VCaP (cell line): ENCODE results near the gene GEMIN7.
A peak's percentile ranks its signal among the peaks of the same experiment; 100 is the strongest.

Source experiments
- H3K27ac ChIP-seq: fragments of 450-650 bp; 2 replicates; pipeline ENCODE4 v1.5.1; 2017
- TF ChIP-seq, protein P1 (sequence below): fragments of 450-650 bp; conservative IDR thresholded peaks from 2 replicates; pipeline ENCODE4 v1.5.1; 2017; ENCODE audit warnings: mild to moderate bottlenecking, moderate library complexity

The GEMIN7 gene

DNA sequence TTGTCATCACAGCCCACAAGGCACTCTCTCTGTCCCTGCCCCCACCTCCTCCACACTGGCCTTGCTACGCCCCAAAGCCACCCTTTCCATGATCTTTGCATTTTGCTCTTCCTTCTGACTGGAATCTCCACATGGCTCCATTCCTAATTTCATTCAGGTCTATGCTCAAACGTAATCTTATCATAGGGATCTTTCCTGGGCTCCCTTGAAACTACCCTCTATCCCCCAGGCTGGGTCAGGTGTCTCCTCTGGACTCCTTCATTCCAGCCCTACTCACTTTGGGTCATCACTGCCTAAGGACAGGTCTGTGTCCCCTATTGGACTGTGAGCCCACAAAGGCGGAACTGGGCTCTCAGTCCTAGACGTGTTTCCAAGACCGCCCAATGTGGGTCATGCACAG, 3.1 kb downstream of the GEMIN7 start:
- H3K27ac ChIP-seq = no peak overlapping the region
- TF ChIP-seq, protein P1, sequence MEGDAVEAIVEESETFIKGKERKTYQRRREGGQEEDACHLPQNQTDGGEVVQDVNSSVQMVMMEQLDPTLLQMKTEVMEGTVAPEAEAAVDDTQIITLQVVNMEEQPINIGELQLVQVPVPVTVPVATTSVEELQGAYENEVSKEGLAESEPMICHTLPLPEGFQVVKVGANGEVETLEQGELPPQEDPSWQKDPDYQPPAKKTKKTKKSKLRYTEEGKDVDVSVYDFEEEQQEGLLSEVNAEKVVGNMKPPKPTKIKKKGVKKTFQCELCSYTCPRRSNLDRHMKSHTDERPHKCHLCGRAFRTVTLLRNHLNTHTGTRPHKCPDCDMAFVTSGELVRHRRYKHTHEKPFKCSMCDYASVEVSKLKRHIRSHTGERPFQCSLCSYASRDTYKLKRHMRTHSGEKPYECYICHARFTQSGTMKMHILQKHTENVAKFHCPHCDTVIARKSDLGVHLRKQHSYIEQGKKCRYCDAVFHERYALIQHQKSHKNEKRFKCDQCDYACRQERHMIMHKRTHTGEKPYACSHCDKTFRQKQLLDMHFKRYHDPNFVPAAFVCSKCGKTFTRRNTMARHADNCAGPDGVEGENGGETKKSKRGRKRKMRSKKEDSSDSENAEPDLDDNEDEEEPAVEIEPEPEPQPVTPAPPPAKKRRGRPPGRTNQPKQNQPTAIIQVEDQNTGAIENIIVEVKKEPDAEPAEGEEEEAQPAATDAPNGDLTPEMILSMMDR = no peak

DNA sequence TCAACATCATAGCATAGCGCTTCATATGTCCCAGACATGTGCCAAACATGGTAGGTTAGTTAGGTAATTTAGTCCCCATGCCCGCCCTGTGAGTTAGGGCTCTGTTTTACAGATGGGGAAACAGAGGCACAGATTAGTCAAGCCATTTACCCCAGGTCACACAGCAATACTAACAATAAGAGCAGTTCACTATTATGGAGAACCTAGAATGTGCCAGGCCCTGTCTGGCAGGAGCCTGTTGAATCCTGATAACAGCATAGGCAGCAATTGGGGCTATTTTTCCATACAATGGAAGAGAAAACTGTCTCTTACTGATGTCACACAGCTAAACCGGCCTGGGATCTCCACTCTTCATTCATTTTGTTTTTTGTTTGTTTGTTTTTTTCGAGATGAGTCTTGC, 7.4 kb downstream of the GEMIN7 start:
- no peak overlapping the region for H3K27ac ChIP-seq
- TF ChIP-seq, protein P1 = no peak

DNA sequence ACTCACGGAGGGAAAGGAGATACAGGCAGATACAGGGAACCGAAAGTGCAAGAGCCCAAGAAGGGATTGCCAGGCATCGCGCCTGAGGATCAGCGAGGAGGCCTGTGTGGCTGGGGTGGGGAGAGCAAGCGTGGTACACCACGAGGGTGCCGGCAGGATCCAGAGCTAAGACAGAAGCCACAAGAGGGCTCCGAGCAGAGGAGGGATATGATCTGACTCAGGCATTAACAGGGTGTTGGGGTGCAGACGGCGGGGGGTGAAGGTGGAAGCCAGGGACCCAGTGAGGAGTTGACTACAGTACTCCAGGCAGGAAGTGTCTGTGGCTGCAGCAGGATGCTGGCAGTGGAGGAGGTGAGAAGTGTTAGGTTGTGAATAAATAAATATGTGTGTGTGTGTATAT, 8.5 kb downstream of the GEMIN7 start:
- no peak overlapping the region for H3K27ac ChIP-seq
- TF ChIP-seq, protein P1 = no peak

DNA sequence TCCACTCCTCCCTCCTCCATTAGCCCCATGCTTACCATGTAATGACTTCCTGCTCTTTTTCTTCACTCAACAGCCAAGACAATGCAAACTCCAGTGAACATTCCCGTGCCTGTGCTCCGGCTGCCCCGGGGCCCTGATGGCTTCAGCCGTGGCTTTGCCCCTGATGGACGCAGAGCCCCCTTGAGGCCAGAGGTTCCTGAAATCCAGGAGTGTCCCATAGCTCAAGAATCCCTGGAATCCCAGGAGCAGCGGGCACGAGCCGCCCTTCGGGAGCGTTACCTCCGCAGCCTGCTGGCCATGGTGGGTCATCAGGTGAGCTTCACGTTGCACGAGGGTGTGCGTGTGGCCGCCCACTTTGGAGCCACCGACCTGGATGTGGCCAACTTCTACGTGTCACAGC, 11.0 kb downstream of the GEMIN7 start:
- H3K27ac ChIP-seq = peak overlapping the region; percentile 98
- TF ChIP-seq, protein P1 = no peak

DNA sequence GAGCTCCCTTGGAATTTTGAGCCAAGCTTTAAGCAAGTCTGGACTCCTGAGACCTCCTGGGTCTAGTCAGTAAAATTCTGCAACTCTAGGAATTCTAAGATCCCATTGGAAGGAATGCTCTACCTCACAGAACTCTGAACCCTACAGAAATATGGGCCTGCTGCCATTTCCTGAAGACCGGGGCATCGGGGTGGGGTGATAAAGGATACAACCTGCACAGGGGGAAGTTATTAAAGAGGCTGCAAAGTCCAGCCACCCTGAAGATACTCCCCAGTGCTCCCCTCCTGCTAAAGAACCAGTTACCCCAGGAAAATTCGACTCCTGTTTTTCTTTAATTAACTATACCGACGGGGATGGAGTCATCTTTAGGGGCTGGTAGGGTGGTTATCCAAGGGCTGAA, 11.5 kb downstream of the GEMIN7 start:
- peak overlapping the region; percentile 98 for H3K27ac ChIP-seq
- TF ChIP-seq, protein P1 = no peak

DNA sequence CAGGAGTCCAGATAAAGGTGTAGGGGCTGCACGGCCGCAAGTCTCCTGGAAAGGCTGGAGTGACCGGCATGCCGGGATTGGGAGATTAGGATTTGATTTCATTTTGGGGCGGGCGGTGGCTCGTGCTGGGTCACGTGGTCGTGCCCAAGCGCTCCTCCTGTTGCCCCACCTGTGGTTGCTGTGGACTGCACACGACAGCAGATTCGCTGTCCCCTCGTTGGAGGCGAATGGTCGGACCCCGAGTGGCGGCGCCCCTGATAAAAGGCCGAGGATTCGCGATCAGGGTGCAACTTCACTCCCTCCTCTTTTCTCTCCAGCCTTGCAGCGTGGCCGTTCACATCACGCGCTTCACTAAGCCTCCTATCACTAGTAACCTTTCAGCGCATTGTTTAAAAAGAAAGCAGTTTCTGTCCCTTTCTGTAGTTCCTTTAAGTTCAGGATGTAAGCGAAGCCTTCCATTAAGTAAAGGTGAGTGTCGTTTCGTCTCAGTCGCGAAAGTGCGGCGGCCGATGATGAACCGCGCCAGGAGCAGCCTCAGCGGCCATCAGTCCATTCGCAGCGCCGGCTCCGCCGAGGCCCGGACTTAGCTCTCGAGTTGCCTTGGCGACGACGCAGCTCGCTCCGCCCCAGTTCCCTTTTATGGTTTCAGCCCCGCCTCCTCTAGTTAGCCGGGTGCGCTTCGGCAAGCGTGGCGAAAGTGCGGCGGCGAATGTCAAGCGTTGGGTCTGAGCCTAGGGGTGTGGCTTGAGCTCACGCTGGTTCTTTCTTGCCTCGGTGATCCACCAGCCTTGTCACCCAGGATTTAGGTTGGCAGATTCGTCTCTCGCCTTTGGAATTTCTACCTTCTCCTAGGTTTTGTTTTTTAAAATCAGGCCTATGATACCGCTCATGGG, 12.2 kb downstream of the GEMIN7 start:
- H3K27ac ChIP-seq = peak overlapping the region; percentile 98
- TF ChIP-seq, protein P1 = no peak

DNA sequence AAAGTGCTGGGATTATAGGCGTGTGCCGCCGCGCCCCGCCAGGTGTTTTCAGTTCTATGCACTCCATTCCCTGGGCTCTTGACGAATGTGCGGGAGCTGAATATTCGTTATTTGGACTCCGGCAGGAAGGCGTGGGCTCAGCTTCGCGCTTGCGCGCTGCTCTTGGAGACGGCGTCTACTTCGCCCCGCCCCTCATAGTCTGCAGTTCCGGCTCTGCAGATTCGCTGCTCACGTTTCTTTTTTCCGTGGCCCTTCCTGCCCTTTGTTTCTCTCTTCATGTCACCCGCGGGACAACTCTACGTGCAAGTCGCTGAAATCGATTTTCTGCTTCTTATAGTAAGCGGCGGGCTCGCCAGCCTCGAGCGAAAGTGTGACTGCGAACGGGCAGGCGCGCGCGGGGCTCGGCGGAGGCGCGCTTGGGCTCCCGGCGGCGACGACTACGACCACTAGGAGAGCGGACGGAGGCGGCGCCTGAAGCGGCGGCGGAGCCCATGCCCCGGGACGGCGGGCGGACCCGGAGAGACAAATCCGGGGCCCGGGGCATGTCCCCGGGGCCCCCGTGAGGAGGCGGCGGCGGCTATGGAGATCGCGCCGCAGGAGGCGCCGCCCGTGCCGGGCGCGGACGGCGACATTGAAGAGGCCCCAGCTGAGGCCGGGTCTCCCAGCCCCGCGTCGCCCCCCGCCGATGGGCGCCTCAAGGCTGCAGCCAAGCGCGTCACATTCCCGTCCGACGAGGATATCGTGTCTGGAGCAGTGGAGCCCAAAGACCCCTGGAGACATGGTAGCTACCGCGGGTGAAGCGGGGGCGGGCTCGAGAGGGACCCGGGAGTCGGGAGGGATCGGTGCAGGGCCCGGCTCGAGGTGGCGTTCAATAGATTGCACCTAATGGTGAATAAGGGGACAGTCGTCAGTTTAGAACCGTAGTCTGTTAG, 14.0 kb downstream of the GEMIN7 start, which contains the start of gene PPP1R37:
PPP1R37 (plus strand) TSS at position 433 of the 932 bp plus-strand sequence; CDS start at position 580, 147 bp downstream.
- TF ChIP-seq, protein P1 = peak; percentile 50
- H3K27ac ChIP-seq = peak within 1 kb of the TSS; percentile 98
